ENCODE results near the gene THAP10.

Gene THAP10

DNA sequence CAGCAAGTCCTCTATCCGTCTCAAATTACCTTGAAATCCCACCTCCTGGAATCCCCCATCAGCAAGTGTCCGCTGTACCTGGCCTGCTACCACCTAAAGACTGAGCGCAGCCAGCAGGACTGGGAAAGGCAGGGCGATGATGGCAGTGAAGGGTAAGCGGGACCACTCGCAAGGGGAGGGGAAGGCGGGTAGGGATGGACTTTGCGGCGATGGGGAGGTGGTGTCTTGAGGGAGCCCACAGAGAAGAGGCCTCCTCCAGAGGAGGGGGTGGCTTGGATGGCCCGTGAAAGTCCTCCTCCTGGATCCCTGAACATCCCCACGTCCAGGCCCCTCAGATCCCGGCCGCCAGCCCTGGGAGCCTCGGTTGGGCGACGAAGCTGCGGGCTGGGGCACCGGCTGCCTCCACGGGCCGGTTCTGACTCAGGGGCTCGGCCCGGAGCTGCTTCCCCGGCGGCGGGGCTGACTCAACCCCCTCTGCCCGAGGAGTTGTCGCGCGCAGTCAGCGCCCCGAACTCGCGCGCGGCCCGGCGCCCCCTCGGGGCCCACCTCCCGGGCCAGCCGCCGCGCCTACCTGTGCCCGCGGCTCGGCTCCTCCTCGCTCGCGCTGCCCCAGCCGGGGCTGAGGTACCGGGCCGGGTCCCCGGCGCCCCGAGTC lies 38.8 kb downstream of the THAP10 start:
- no peak for DNase-seq

- DNase-seq, result no peak
Measured at GRCh38 chr15:70852501-70853317, 39.5 kb downstream of the THAP10 start.

- no peak for DNase-seq
Measured at GRCh38 chr15:70851889-70852288, 40.3 kb downstream of the THAP10 start.

DNA sequence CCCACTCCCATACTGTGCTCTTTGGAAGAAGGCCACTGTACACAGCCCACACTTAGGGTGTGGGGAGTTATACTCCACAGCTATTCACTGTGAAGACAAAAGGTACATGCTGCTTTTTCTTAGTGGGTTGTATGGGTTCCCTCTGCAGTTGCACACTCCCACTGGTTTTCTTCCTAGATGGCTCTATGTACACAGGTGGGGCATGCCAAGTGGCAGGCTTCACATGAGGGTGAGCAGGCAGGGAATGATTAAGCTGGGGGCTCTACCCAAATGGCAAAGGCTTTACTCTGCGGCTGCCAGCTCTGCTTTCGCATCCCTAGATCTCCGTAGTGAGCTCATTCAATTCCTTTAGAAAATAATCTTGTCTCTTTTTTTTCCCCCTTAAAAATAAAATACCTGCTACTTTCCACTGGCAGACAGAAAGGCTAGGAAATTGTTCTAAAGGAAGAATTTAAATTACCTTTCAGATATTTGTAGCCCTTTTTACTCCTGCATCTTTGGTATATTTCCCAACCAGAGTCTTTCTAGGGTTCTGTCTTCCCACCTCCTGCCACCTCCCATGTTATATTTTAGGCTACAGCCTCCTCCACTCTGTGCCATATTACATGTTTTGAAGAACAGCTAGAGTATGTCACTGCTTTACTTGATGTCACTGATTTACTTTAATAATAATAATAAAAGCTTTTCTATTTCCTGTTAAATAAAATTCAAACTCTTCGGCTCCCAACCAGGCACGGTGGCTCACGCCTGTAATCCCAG lies 46.5 kb downstream of the THAP10 start:
- DNase-seq, result no peak

DNA sequence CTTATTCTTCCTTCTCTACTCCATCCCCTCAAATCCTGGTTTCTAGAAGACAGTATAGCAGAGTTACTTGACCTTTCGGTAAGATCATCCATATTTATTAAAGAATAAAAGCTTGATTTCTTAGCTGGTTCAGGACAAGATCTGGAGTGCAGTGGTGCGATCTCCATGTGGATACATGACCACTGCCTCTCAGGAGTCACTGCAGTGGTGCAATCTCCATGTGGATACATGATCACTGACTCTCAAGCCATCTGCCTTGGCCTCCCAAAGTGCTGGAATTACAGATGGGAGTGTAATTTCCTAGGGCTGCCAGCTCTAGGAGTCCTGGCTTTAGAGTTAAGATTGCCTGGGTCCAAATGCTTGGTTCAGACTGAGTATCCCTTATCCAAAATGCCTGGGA lies 54.8 kb downstream of the THAP10 start:
- DNase-seq, result no peak

DNA sequence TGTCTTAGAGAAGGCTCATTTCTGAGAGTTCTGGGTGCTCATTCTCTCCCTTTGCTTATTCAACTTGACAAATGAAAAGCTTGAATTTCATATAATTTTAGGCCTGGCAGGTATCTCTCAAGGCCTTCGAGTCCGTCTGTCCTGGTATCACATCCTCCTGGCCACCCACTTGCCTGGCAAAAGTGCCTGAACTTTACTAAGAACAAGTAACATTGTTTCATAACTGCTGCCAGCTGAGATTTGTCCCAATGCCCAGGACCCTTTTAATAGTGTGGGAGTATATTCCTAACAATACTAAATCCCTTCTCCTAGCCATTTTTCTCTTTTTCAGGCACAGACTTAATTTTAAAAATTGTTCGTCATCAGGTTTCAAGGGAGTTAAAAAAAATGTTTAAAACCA lies 56.4 kb downstream of the THAP10 start:
- no peak for DNase-seq

GRCh38 chr15:70835415-70835814 lies 56.8 kb downstream of the THAP10 start:
- no peak for DNase-seq

- DNase-seq, result no peak
Measured at GRCh38 chr15:70834999-70835398, 57.2 kb downstream of the THAP10 start.

DNA sequence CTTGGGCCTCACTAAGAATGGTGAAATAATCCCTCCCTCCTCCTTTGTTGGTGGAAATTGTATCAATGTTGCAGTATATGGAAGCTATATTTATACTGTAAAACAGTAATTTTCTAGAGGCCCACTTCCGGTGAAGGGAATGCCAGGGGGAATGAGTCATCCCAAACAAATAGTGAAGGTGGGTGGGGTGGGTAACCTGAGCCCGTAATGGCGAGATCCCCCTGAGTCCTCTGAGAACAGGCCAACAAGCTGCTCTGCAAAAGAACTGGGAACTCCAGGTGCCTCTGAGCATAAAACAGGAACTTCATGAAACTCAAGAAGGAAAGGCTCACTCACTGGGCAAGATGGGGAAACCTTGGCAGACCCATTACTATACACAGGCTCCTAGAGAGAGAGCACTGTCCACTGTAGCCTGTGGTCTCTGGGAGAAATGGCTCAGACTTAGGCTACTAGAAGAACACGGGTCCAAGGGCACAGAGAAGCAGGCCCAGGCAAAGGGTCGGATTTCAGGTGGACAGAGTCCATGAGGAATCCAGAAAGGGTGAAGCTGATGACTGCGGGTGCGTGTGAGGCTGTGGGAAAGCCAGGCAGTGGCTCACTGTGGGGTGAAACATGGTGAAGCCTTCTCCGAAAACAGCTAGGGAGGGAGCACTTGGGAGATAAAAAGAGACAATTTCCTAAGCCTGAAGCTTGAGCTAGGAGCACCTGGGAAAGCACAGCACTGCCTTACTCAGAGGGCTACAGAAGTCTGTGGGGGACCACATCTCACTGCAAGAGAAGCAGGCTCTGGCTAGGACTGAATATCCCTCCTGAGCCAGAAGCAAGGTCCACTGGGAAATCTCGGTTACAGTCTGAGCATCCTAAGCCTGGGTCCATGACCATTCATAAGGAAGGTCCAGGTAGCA lies 58.1 kb downstream of the THAP10 start:
- no peak for DNase-seq

- no peak for DNase-seq
Measured at GRCh38 chr15:70833422-70833821, 58.8 kb downstream of the THAP10 start.

- no peak for DNase-seq
Measured at GRCh38 chr15:70832176-70832575, 60.1 kb downstream of the THAP10 start.

All from NCI-H526 treated with DMSO at 0.1 percent for 48 hours (cell line).